Heart right ventricle (tissue), 16 donors: ENCODE measurements around the gene CYP2A7. TPM values are rescaled to one million over a fixed set of nuclear protein-coding genes. Genes with fewer than 3 reads are reported as not detected.
"Not testable (repeated sequence)": the region's sequence is repeated elsewhere in the genome, so short reads cannot be mapped to it uniquely, and the experiment has no call there.

Source experiments
- ATAC-seq, 8 donors: fragments of 200-7000 bp; cut with Tn5 transposase; one replicate each; pipeline ENCODE4 v1.9.1; 2020; ENCODE audit warnings: mild to moderate bottlenecking in 8 of 8, moderate library complexity in 8 of 8, moderate number of reproducible peaks in 1 of 8
- DNase-seq, 2 donors: peaks; one replicate each; pipeline ENCODE4 v3.0.0-alpha.2; 2020
- H3K27ac ChIP-seq, 10 donors: fragments of 200-600 bp; sonication (generic) in 2 of 10; one replicate each; pipeline versions ENCODE4 v1.5.0 to v1.8.0; 2020 to 2022; ENCODE audit warnings: mild to moderate bottlenecking in 3 of 10
- H3K27me3 ChIP-seq, 7 donors: fragments of 200-600 bp; one replicate each; pipeline ENCODE4 v1.8.0; 2021 to 2022; ENCODE audit warnings: mild to moderate bottlenecking in 2 of 7
- H3K36me3 ChIP-seq, 9 donors: fragments of 200-600 bp; sonication (generic) in 1 of 9; one replicate each; pipeline versions ENCODE4 v1.5.0 to v1.8.0; 2020 to 2022; ENCODE audit warnings: mild to moderate bottlenecking in 2 of 9
- H3K4me1 ChIP-seq, 9 donors: fragments of 200-600 bp; sonication (generic) in 1 of 9; one replicate each; pipeline versions ENCODE4 v1.5.0 to v1.8.0; 2020 to 2022; ENCODE audit warnings: mild to moderate bottlenecking in 4 of 9
- H3K4me3 ChIP-seq, 10 donors: fragments of 200-600 bp; sonication (generic) in 2 of 10; one replicate each; pipeline versions ENCODE4 v1.5.0 to v1.8.0; 2020 to 2022; ENCODE audit warnings: mild to moderate bottlenecking in 7 of 10, moderate library complexity in 2 of 10
- H3K9me3 ChIP-seq, 11 donors: fragments of 200-600 bp in 10 of 11; sonication (generic) in 2 of 11; one replicate each; pipeline versions ENCODE4 v1.5.0 to v1.8.0; 2013 to 2022; ENCODE audit warnings: mild to moderate bottlenecking in 2 of 11, control low read depth in 1 of 11, moderate library complexity in 1 of 11
- CTCF ChIP-seq, 9 donors: fragments of 200-600 bp; sonication (generic) in 2 of 9; IDR thresholded peaks; one replicate each; pipeline versions ENCODE4 v1.5.0 to v1.8.0; 2021 to 2022; ENCODE audit warnings: antibody characterized with exemption in 9 of 9, mild to moderate bottlenecking in 5 of 9, moderate library complexity in 1 of 9
- WGBS, 2 donors: extraction: QIAGEN DNeasy Blood & Tissue Kit; methylation state at CpG; one replicate each; pipeline ENCODE4 v1.1.7; 2013; ENCODE audit warnings: inconsistent platforms in 1 of 2; 5-methylcytosine and 5-hydroxymethylcytosine counted together
- intact Hi-C, 10 donors: fragments of 100-400 bp; cut with DNase I; formaldehyde crosslinking; loops; one replicate each; pipeline versions ENCODE4 v1.11.1 to v1.14.2; 2022
- polyA plus RNA-seq, 2 donors: library from polyadenylated mRNA; stranded (reverse); fragments of 200-250 nt; gene quantifications; one replicate each; pipeline ENCODE4 v1.2.3, GENCODE V29; 2013
- total RNA-seq, 10 donors: library from RNA; stranded (reverse); fragmentation: NEBNext Ultra II Directional in 3 of 10; extraction: Animal tissue kit (Norgen Biotek cat#: 25700) in 3 of 10; gene quantifications; one replicate each; pipeline versions ENCODE4 v1.2.1 to v1.2.4, GENCODE V29; 2021 to 2023
- donor health status: Arrhythmogenic right ventricular cardiomyopathy.
- donor health status: ischemic (EF 13 %, LVEDD 7.1; RV severe dilation, severe dysfunction).
- donor health status: healthy with polysubstance abuse.
- donor health status: DM: no; HTN: yes; CAD: no.
- donor health status: DM: no; HTN: no; CAD: no.
- donor health status: ischemic (EF 25% LVEDD 6.9; RV normal size, moderate dysfunction).
- donor health status: ischemic (EF 25% LVEDD 5.7; RV mildly dilated, moderate dysfunction).
- donor health status: healthy.
- donor health status: DM: yes; HTN: yes; CAD: no.
- donor health status: Ischemic cardiomyopathy.
- donor health status: ischemic (EF 35%, LVEDD 5.7; RV mildly dilated, moderate dysfunction).
- donor health status: nonischemic (EF 11% LVEDD 7.7; RV severe dilation, severe dysfunction).
- donor health status: DM: yes; HTN: yes; CAD: no.
- donor health status: PGD.
- donor health status: ischemic (EF 29% LVEDD 5.4; RV normal size, mild dysfunction).
- donor health status: nonischemic (EF 23%, LVEDD 6.1; RV moderate dilation, normal function).

CYP2A7 gene
- total and polyA plus RNA-seq, 12 donors = not detected

GRCh38 chr19:40923934-40924391 lies 41.9 kb upstream of the CYP2A7 start:
- Histone ChIP-seq H3K27ac (no peak overlapping the region), H3K36me3 (no peaks in the 10 kb centered on the region), H3K9me3 (peaks cover 0 to 21% (median 8%) of the 10 kb centered on the region in 11 donors), H3K4me3 (no peak overlapping the region), H3K4me1 (no peaks in the 10 kb centered on the region), H3K27me3 (peaks cover 0 to 22% (median 6%) of the 10 kb centered on the region in 7 donors)
- intact Hi-C loops = no loop called here
- DNase-seq = no peak
- TF ChIP-seq CTCF (IDR thresholded peaks at IDR 0.05) = no peak
- WGBS, 2 donors = 75 to 79% methylated on average over 7 of the region's 7 CpGs
- no peak for ATAC-seq

- ATAC-seq, H3K4me3 ChIP-seq, H3K27ac ChIP-seq, intact Hi-C loops, H3K4me1 ChIP-seq, DNase-seq, H3K36me3 ChIP-seq: not testable (repeated sequence)
- Histone ChIP-seq H3K27me3 (peaks cover 0 to 22% (median 6%) of the 10 kb centered on the region in 7 donors), H3K9me3 (peaks cover 0 to 32% (median 11%) of the 10 kb centered on the region in 11 donors)
- 32 to 43% methylated on average over 11 of the region's 11 CpGs for WGBS, 2 donors
Measured at GRCh38 chr19:40922237-40923160, 40.5 kb upstream of the CYP2A7 start.

DNA sequence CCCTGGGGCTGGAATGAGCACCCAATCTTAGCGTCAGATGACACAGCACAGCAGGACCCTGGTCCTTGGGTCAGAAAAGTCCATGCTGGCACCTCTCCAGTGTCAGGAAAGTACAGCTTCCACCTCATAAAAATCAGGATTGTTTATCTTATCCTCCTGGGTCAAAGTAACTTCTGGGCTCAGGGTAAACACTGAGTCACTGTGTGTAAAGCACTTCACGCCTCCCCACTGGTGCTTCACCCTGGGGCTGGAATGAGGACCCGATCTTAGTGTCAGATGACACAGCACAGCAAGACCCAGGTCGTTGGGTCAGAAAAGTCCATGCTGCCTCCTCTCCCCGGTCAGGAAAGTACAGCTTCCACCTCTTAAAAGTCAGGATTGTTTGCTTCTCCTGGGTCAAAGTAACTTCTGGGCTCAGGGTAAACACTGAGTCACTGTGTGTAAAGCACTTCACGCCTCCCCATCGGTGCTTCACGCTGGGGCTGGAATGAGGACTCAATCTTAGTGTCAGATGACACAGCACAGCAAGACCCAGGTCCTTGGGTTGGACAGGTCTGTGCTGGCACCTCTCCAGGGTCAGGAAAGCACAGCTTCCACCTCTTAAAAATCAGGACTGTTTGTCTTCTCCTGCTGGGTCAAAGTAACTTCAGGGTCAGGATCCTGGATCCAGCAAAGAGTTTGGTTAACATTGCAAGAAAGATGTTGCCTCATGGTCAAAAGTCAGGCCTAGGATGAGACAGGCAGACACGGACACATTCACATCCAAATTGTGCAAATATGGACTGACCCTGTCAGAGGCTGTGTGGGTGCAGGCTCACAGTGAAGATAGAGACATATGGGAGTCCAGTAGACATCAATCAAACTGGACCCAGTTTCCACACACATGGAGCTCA lies 39.2 kb upstream of the CYP2A7 start:
- peaks cover 0 to 22% (median 6%) of the 10 kb centered on the region in 7 donors for H3K27me3 ChIP-seq
- peaks cover 0 to 41% (median 11%) of the 10 kb centered on the region in 11 donors for H3K9me3 ChIP-seq
- no peak for DNase-seq
- 40 to 42% methylated on average over 9 of the region's 9 CpGs for WGBS, 2 donors
- intact Hi-C loops = no loop called here
- TF ChIP-seq CTCF (IDR thresholded peaks at IDR 0.05) = no peak
- no peaks in the 10 kb centered on the region for H3K4me1 ChIP-seq
- no peaks in the 10 kb centered on the region for H3K36me3 ChIP-seq
- H3K4me3 ChIP-seq = no peak overlapping the region
- ATAC-seq = no peak
- no peak overlapping the region for H3K27ac ChIP-seq

- DNase-seq = no peak
- H3K4me1 ChIP-seq = no peaks in the 10 kb centered on the region
- intact Hi-C loops = no loop called here
- H3K27ac ChIP-seq = no peak overlapping the region
- H3K4me3 ChIP-seq = no peak overlapping the region
- peaks cover 0 to 45% (median 11%) of the 10 kb centered on the region in 11 donors for H3K9me3 ChIP-seq
- no peaks in the 10 kb centered on the region for H3K36me3 ChIP-seq
- 82 to 93% methylated on average over 4 of the region's 4 CpGs for WGBS, 2 donors
- no peak for ATAC-seq
- no peak for TF ChIP-seq CTCF (IDR thresholded peaks at IDR 0.05)
- H3K27me3 ChIP-seq = peaks cover 0 to 22% (median 6%) of the 10 kb centered on the region in 7 donors
Measured at GRCh38 chr19:40920300-40921004, 38.4 kb upstream of the CYP2A7 start.

- H3K4me3 ChIP-seq, ATAC-seq, H3K4me1 ChIP-seq, intact Hi-C loops, H3K27ac ChIP-seq, DNase-seq, H3K36me3 ChIP-seq: not testable (repeated sequence)
- peaks cover 0 to 50% (median 11%) of the 10 kb centered on the region in 11 donors for H3K9me3 ChIP-seq
- H3K27me3 ChIP-seq = peaks cover 0 to 22% (median 6%) of the 10 kb centered on the region in 7 donors
- 87 to 88% methylated on average over 7 of the region's 7 CpGs for WGBS, 2 donors
Measured at GRCh38 chr19:40919530-40920299, 37.7 kb upstream of the CYP2A7 start.

DNA sequence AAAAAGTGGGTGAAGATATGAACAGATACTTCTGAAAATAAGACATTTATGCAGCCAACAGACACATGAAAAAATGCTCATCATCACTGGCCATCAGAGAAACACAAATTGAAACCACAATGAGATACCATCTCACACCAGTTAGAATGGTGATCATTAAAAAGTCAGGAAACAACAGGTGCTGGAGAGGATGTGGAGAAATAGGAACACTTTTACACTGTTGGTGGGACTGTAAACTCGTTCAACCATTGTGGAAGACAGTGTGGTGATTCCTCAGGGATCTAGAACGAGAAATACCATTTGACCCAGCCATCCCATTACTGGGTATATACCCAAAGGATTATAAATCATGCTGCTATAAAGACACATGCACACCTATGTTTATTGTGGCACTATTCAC lies 36.3 kb upstream of the CYP2A7 start:
- H3K27ac ChIP-seq, DNase-seq, ATAC-seq, H3K4me1 ChIP-seq, H3K4me3 ChIP-seq, intact Hi-C loops, H3K36me3 ChIP-seq: not testable (repeated sequence)
- Histone ChIP-seq H3K27me3 (peaks cover 0 to 13% (median 6%) of the 10 kb centered on the region in 7 donors), H3K9me3 (peaks cover 0 to 55% (median 11%) of the 10 kb centered on the region in 11 donors)
- 32 to 48% methylated on average over 2 of the region's 2 CpGs for WGBS, 2 donors
